HepG2 (cell line): ENCODE measurements around the gene SH2D3C. TPM values are rescaled to one million over a fixed set of nuclear protein-coding genes. Genes with fewer than 3 reads are reported as not detected.

Experiments used
- ELF3 ChIP-seq: IDR thresholded peaks from 2 replicates; pipeline ENCODE4 v1.6.1; 2016; ENCODE audit warnings: missing genetic modification reagents, missing compliant biosample characterization
- ETV6 ChIP-seq: sonication (generic); formaldehyde crosslinking; conservative IDR thresholded peaks from 2 replicates; pipeline ENCODE4 v1.4.0; 2020; ENCODE audit warnings: missing genetic modification reagents
- KMT2A ChIP-seq: sonication (generic); formaldehyde crosslinking; IDR thresholded peaks from 2 replicates; pipeline ENCODE4 v1.4.0; 2020; ENCODE audit warnings: missing genetic modification reagents
- MAZ ChIP-seq, 2 experiments: sonication (generic) in 1 of 2; formaldehyde crosslinking in 1 of 2; IDR thresholded peaks; 2 replicates each; pipeline versions ENCODE4 v1.5.0 to v1.6.1; 2012 to 2020; ENCODE audit warnings: low read depth in 2 of 2, mild to moderate bottlenecking in 2 of 2, borderline replicate concordance in 1 of 2, improper control_type of control experiment in 1 of 2, low read length in 1 of 2, missing genetic modification reagents in 1 of 2, moderate library complexity in 1 of 2
- MED13 ChIP-seq: sonication (generic); formaldehyde crosslinking; IDR thresholded peaks from 2 replicates; pipeline ENCODE4 v1.5.0; 2020; ENCODE audit warnings: missing genetic modification reagents
- MYC ChIP-seq: sonication (generic); formaldehyde crosslinking; IDR thresholded peaks from 2 replicates; pipeline ENCODE4 v1.9.0; 2021; ENCODE audit warnings: missing genetic modification reagents, borderline replicate concordance
- POLR2A ChIP-seq, 2 experiments: IDR thresholded peaks; 2 replicates each; pipeline ENCODE4 v1.6.1; 2011; ENCODE audit warnings: low read depth in 2 of 2, low read length in 2 of 2, mild to moderate bottlenecking in 1 of 2, moderate library complexity in 1 of 2; ENCODE audit not compliant: insufficient read depth in 1 of 2
- SP4 ChIP-seq: sonication (generic); formaldehyde crosslinking; IDR thresholded peaks from 2 replicates; pipeline ENCODE4 v1.8.1; 2023; ENCODE audit warnings: mild to moderate bottlenecking, missing genetic modification reagents
- TMF1 ChIP-seq: sonication (generic); formaldehyde crosslinking; IDR thresholded peaks from 2 replicates; pipeline ENCODE4 v1.8.1; 2022; ENCODE audit warnings: low read depth, missing genetic modification reagents
- XRCC5 ChIP-seq: fragments of 200-400 bp; formaldehyde crosslinking; optimal IDR thresholded peaks from 2 replicates; pipeline ENCODE3; 2017; ENCODE audit warnings: mild to moderate bottlenecking, low read length
- ZBTB25 ChIP-seq: IDR thresholded peaks from 2 replicates; pipeline ENCODE4 v1.6.1; 2018; ENCODE audit warnings: missing genetic modification reagents
- ZFP90 ChIP-seq: sonication (generic); formaldehyde crosslinking; IDR thresholded peaks from 2 replicates; pipeline ENCODE4 v1.8.0; 2022; ENCODE audit warnings: missing genetic modification reagents, mild to moderate bottlenecking, inconsistent platforms, borderline replicate concordance
- ZMYM2 ChIP-seq: sonication (generic); formaldehyde crosslinking; IDR thresholded peaks from 2 replicates; pipeline ENCODE4 v1.8.0; 2022; ENCODE audit warnings: mild to moderate bottlenecking, missing genetic modification reagents
- ZNF280D ChIP-seq: sonication (generic); formaldehyde crosslinking; IDR thresholded peaks from 2 replicates; pipeline ENCODE4 v1.5.1; 2020; ENCODE audit warnings: mild to moderate bottlenecking, missing genetic modification reagents
- ZNF496 ChIP-seq: sonication (generic); formaldehyde crosslinking; IDR thresholded peaks from 2 replicates; pipeline ENCODE4 v1.8.1; 2023; ENCODE audit warnings: mild to moderate bottlenecking, moderate library complexity, missing genetic modification reagents; ENCODE audit not compliant: insufficient replicate concordance
- ZNF543 ChIP-seq: sonication (generic); formaldehyde crosslinking; IDR thresholded peaks from 2 replicates; pipeline ENCODE4 v1.4.0; 2020; ENCODE audit warnings: mild to moderate bottlenecking, missing genetic modification reagents
- ZNF777 ChIP-seq: sonication (generic); formaldehyde crosslinking; IDR thresholded peaks from 2 replicates; pipeline ENCODE4 v1.4.0; 2020; ENCODE audit warnings: missing genetic modification reagents
- polyA plus RNA-seq, 8 experiments: library from polyadenylated mRNA; depleted of rRNA in 3 of 8; stranded (reverse) in 7 of 8; unstranded in 1 of 8; fragments of >200 nt; fragmentation: Illumina TruSeq in 4 of 8; extraction: Trizol in 4 of 8; gene quantifications; 2 replicates each; pipeline versions ENCODE4 v1.2.1 to v1.2.3, GENCODE V29; 2011 to 2016; ENCODE audit warnings: low read depth in 4 of 8, missing spikeins in 1 of 8, mixed read lengths in 1 of 8; ENCODE audit not compliant: insufficient read depth in 1 of 8
- total RNA-seq, 5 experiments: library from RNA; depleted of rRNA; stranded (reverse); fragments of >200 nt; fragmentation: Illumina TruSeq; extraction: Trizol; gene quantifications; 2 replicates each; pipeline ENCODE4 v1.2.3, GENCODE V29; 2016; ENCODE audit warnings: low read depth in 1 of 5
- TF ChIP-seq, protein P1 (sequence below): sonication (generic); formaldehyde crosslinking; IDR thresholded peaks from 2 replicates; pipeline ENCODE4 v1.4.0; 2020; ENCODE audit warnings: mild to moderate bottlenecking, missing genetic modification reagents
- TF ChIP-seq, protein P2 (sequence below), 2 experiments: sonication (generic) in 1 of 2; formaldehyde crosslinking in 1 of 2; IDR thresholded peaks; 2 replicates each; pipeline versions ENCODE4 v1.4.0 to v1.6.1; 2018 to 2020; ENCODE audit warnings: missing genetic modification reagents in 2 of 2, borderline replicate concordance in 1 of 2, low read depth in 1 of 2, mild to moderate bottlenecking in 1 of 2, missing biosample characterization in 1 of 2
- TF ChIP-seq, protein P3 (sequence below): sonication (generic); formaldehyde crosslinking; IDR thresholded peaks from 2 replicates; pipeline ENCODE4 v1.8.1; 2022; ENCODE audit warnings: mild to moderate bottlenecking, missing genetic modification reagents

The SH2D3C gene
- total and polyA plus RNA-seq, 2 of the 13 experiments (the other 11 are each of a cell fraction or from before 2014, with no cell fraction given) = not detected

DNA sequence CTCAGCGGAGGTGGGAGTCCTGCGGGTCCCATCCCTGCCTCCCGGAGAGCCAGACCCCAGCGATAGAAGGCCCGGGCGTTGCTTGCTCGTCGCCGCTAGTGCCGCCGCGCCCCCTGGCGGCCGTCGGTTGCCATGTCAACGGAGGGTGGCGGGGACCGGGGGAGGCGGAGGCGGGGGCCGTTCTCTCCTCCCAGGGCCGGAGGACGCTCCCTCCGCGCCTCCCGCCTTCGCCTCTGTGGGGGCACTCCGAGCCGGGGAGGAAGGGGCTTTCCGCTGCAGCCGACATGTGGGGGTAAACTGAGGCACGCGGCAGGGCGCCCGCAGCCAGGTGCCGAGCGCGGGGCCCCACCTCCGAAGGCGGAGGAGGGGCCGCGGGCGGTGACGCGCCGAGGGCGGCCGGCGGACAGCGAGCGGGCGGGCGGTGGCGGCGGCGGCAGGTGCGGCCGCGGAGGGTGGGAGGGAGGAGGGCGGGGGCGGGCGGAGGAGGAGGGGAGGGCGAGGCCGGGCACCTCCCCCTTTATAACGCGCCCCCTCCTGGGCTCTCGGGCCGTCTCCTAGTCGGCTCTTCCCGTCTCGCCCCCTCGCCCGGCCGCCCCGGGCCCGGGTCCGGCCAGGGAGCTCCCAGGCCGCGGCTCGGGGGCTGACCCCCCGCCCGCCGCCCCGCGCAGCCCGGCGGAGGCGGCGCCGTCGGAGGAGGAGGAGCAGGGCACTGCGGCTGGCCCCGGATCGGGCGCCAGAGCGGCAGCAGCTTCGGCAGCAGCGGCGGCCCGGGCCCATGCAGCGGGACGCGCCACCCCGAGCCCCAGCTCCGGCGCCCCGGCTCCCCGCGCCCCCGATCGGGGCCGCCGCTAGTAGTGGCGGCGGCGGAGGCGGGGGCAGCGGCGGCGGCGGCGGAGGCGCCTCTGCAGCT, 6.8 kb upstream of the SH2D3C start (continued):
- TF ChIP-seq ETV6 (0 out of 2 replicates have a peak, but pooled peaks have one; percentile 47), MED13 (CRISPR knock-in tag) (peak; percentile 74; the same call in 1 of the 2 replicates), ZNF777 (CRISPR knock-in tag) (peak; percentile 74), ZNF543 (CRISPR knock-in tag) (0 out of 2 replicates have a peak, but pooled peaks have one; percentile 69), POLR2A (IDR thresholded peaks at IDR 0.05; ENCODE audit: insufficient read depth in 1 of 2, low read depth in 2 of 2, low read length in 2 of 2) (peak in 1 of 2 experiments; percentile 26; a peak in 1 of 4 replicates), TMF1 (CRISPR knock-in tag) (0 out of 2 replicates have a peak, but pooled peaks have one; percentile 15), ZNF280D (CRISPR knock-in tag) (0 out of 2 replicates have a peak, but pooled peaks have one; percentile 21), XRCC5 (peak; percentile 52), ZNF496 (CRISPR knock-in tag) (no peak), MYC (CRISPR knock-in tag) (0 out of 2 replicates have a peak, but pooled peaks have one; percentile 25), ZFP90 (0 out of 2 replicates have a peak, but pooled peaks have one; percentile 20), ZBTB25 (CRISPR knock-in tag) (0 out of 2 replicates have a peak, but pooled peaks have one; percentile 36), MAZ (IDR thresholded peaks at IDR 0.05; ENCODE audit: borderline replicate concordance, low read depth, low read length) (peak; percentile 75; the same call in 1 of the 2 replicates), MAZ (CRISPR knock-in tag; IDR thresholded peaks at IDR 0.05; ENCODE audit: low read depth) (no peak; the same call in 1 of the 2 replicates), SP4 (CRISPR knock-in tag) (peak; percentile 47; the same call in 1 of the 2 replicates), KMT2A (CRISPR knock-in tag) (no peak), ZMYM2 (CRISPR knock-in tag) (no peak), ELF3 (CRISPR knock-in tag) (0 out of 2 replicates have a peak, but pooled peaks have one; percentile 15)
- TF ChIP-seq, protein P1, sequence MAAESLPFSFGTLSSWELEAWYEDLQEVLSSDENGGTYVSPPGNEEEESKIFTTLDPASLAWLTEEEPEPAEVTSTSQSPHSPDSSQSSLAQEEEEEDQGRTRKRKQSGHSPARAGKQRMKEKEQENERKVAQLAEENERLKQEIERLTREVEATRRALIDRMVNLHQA (CRISPR knock-in tag) = no peak
- TF ChIP-seq, protein P2, sequence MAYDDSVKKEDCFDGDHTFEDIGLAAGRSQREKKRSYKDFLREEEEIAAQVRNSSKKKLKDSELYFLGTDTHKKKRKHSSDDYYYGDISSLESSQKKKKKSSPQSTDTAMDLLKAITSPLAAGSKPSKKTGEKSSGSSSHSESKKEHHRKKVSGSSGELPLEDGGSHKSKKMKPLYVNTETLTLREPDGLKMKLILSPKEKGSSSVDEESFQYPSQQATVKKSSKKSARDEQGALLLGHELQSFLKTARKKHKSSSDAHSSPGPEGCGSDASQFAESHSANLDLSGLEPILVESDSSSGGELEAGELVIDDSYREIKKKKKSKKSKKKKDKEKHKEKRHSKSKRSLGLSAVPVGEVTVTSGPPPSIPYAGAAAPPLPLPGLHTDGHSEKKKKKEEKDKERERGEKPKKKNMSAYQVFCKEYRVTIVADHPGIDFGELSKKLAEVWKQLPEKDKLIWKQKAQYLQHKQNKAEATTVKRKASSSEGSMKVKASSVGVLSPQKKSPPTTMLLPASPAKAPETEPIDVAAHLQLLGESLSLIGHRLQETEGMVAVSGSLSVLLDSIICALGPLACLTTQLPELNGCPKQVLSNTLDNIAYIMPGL (CRISPR knock-in tag; IDR thresholded peaks at IDR 0.05; ENCODE audit: borderline replicate concordance in 1 of 2, low read depth in 1 of 2) = peak; percentile 48 to 66; a peak in 2 of 4 replicates
- TF ChIP-seq, protein P3, sequence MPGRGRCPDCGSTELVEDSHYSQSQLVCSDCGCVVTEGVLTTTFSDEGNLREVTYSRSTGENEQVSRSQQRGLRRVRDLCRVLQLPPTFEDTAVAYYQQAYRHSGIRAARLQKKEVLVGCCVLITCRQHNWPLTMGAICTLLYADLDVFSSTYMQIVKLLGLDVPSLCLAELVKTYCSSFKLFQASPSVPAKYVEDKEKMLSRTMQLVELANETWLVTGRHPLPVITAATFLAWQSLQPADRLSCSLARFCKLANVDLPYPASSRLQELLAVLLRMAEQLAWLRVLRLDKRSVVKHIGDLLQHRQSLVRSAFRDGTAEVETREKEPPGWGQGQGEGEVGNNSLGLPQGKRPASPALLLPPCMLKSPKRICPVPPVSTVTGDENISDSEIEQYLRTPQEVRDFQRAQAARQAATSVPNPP = no peak
